ENCODE results near the gene GLYATL3. TPM values are rescaled to one million over a fixed set of nuclear protein-coding genes. Genes with fewer than 3 reads are reported as not detected.

GLYATL3 gene
- total RNA-seq, 2 donors from 2014 or later: not detected

DNA sequence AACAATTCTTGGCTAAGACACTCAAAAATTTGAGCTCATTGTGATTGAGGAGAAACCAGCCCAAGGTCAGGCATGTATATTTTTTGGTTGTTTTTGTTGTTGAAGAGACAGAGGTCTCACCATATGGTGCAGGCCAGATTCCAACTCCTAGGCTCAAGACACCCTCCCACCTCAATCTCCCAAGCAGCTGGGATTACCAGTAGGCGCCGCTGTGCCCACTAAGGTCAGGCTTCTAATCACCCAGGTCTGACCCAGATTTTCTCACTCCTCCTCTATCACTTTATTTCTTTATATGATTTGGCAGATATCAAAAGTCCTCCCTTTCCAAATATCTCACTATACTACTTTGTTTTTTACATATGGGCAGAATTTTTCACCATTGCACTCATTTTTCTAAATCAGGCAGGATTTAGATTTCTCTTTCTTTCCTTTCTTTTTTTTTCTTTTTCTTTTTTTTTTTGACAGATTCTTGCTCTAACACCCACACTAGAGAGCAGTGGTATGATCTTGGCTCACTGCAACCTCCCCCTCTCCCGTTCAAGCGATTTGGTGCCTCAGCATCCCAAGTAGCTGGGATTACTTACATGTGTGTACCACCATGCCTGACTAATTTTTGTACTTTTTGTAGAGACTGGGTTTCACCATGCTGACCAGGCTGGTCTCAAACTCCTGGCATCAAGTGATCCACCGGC, 49.0 kb downstream of the GLYATL3 start:
- Mint-ChIP-seq H3K36me3 (ENCODE audit: low read depth) (no peaks in the 10 kb centered on the region), H3K4me1 (peaks cover 11% of the 10 kb centered on the region)
- ATAC-seq (replicated peaks): no peak

DNA sequence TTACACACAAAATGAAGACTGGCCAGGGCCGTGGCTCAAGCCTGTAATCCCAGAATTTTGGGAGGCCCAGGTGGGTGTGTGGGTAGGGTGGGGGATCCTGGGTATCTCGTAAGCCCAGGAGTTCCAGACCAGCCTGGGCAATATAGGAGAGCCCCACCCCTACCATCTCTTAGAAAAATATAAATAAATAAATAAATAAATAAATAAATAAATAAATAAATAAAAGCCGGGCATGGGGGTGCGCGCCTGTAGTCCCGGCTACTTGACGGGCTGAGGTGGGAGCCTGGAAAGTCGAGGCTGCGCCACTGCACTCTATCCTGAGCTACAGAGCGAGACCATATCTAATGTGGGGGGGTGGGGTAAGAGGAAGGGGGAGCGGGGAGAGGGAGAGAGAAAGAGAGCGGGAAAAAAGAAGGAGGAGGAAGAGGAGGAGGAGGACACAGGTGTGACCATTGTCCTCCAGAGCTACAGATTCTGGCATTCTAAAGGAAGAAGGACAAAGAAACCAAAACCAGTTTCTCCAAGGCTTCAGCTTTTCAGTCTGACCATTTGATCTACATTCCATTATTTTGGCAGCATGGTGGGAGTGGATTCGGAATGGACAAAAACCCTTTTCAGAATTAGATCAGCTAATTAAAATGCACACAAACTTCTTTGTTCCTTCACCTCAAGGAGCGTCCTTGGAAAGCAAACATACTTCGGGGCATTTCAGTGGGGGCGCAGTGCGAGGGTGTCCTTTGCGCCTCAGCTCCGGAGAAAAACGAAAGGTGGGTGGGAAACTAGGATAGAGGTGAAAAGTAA, 50.2 kb downstream of the GLYATL3 start:
- H3K27ac Mint-ChIP-seq: no peak overlapping the region

More for the DNA sequence above, 49.0 kb downstream of the GLYATL3 start:
- Mint-ChIP-seq H3K4me3 (no peak overlapping the region), H3K9me3 (no peaks in the 10 kb centered on the region), H3K27ac (no peak overlapping the region), H3K27me3 (peaks cover 22% of the 10 kb centered on the region)

DNA sequence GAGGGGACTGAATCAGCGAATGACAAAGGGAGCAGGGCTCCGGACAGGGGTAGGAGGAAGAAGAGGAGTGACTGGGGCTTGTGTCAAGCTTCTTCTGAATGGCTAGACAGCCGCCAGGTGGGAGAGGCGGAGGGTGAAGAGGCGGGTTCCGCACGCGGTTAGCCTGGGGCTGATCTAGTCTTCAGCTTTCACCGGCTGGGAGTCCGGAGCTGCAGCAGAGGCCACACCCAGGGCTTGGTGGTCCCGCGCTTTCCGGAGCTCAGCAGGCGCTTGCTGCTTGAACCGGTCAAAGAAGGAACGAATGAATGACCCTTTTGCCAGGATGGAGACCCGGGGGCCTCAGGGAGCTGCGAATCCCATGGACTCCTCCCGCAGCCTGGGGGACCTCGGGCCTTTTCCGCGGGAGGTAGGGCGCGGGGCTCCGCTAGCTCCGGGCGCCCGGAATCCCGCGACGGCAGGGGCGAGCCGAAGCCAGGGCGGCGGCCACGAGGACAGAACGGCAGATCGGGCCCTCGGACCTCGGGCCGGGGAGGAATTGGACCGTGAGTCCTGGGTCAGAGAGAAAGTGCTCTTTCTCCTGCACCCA, 50.9 kb downstream of the GLYATL3 start, which contains the start of gene C6orf141:
Gene C6orf141 (plus strand): TSS at position 177 of the 586 bp plus-strand sequence. CDS start 125 bp downstream, at position 302.
- Mint-ChIP-seq H3K9me3 (no peaks in the 10 kb centered on the region), H3K4me3 (peak within 1 kb of the TSS; percentile 86), H3K27me3 (peaks cover 26% of the 10 kb centered on the region), H3K4me1 (peaks cover 11% of the 10 kb centered on the region), H3K36me3 (ENCODE audit: low read depth) (no peaks in the 10 kb centered on the region), H3K27ac (no peak within 1 kb of the TSS)
- ATAC-seq (replicated peaks): peak; percentile 48

More for the DNA sequence above, 50.2 kb downstream of the GLYATL3 start:
- Mint-ChIP-seq H3K9me3 (no peaks in the 10 kb centered on the region), H3K4me1 (peaks cover 11% of the 10 kb centered on the region), H3K27me3 (peaks cover 26% of the 10 kb centered on the region), H3K4me3 (peak overlapping the region; percentile 86), H3K36me3 (ENCODE audit: low read depth) (no peaks in the 10 kb centered on the region)
- ATAC-seq (replicated peaks): no peak

DNA sequence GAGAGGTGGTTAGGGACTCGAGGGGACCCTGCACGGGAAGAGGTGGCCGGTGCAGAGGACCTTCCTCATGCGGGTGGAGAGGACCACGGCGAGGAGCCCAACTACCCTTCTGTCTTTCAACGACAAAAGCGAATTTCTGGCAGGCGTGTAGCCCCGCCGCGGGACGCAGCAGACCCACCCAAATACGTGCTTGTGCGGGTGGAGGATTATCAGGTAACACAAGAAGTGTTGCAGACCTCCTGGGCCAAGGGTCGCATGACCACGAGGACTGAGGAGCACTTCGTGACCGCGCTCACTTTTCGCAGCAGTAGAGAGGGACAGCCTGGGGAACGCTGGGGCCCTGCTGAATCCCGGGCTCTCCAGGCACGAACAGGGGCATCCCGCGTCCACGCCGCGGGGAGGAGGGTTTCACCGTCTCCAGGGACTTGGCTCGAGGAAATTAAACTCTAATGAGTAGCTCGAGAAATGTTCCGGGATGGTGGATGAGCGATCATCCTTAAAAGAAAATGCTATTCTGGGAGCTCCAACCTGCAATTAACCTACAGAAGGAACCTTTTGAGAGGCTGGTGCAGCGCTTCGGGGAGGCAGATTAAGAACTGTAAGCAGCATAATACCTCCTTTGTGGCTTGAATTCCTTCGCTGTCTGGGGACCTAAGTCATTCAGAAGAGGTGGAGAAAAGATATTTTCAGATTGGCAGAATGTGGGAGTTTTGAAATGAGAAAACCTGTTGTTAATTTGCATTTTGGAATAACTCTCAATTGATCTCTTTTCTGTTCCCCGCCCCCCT, 51.5 kb downstream of the GLYATL3 start:
- Mint-ChIP-seq H3K4me3 (peak overlapping the region; percentile 86), H3K4me1 (peaks cover 11% of the 10 kb centered on the region), H3K27ac (no peak overlapping the region), H3K36me3 (ENCODE audit: low read depth) (no peaks in the 10 kb centered on the region), H3K27me3 (peaks cover 26% of the 10 kb centered on the region), H3K9me3 (no peaks in the 10 kb centered on the region)
- ATAC-seq (replicated peaks): peak; percentile 67

DNA sequence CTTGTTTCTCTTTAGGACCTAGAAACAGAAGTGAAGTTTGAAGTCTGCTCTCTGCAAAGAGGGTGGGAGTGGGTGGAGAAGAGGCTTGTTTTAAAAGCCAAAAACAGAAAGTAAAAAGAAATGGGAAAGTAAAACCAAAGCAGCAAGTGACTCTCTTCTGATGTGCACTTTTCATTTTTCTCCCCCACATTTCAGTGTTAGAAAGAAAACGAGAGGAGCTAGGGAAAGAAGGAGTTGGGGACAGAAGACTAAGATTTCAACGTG, 52.1 kb downstream of the GLYATL3 start:
- ATAC-seq (replicated peaks): peak; percentile 64
- Mint-ChIP-seq H3K27me3 (peaks cover 26% of the 10 kb centered on the region), H3K4me1 (peaks cover 11% of the 10 kb centered on the region), H3K9me3 (no peaks in the 10 kb centered on the region), H3K36me3 (ENCODE audit: low read depth) (no peaks in the 10 kb centered on the region), H3K27ac (no peak overlapping the region), H3K4me3 (peak overlapping the region; percentile 86)

DNA sequence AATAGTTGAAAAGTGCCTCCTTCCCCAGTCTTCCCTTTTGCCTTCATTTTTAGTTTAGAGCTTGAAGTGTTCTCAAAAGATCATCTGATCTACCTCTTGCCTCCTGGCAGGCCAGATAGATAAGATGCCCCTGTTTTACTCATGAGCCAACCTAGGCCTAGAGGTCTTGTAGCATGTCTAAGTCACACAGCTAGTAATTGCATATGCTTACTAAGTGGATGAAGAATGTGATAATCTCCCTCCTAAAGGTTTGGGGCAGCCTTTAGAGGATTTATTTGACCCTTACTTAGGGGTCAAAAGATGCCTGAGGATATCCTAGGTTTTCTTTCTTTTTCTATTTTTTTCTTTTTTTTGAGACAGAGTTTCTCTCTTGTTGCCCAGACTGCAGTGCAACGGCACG, 52.9 kb downstream of the GLYATL3 start:
- peaks cover 11% of the 10 kb centered on the region for H3K4me1 Mint-ChIP-seq
- H3K4me3 Mint-ChIP-seq: peak overlapping the region; percentile 86
- no peaks in the 10 kb centered on the region for H3K36me3 Mint-ChIP-seq (ENCODE audit: low read depth)
- ATAC-seq (replicated peaks): no peak
- no peak overlapping the region for H3K27ac Mint-ChIP-seq
- H3K9me3 Mint-ChIP-seq: no peaks in the 10 kb centered on the region
- H3K27me3 Mint-ChIP-seq: peaks cover 26% of the 10 kb centered on the region

DNA sequence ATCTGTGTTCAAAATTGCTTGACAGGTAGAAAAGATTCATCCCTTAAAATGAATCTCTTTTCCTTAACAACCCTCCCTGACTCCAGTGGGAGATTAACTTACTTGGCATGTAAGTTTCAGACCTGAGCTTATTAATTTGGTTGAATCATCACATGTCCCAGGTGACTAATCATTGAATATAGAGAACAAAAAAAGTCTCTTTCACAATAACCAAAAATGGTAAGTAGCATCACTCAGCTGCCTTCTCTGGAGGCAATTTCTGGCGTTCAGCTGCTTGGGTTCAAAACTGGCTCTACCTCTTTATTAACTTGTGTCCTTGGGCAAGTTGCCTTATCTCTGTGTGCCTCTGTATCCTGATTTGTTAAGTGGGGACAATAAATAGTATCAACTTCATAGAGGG, 53.7 kb downstream of the GLYATL3 start:
- Mint-ChIP-seq H3K36me3 (ENCODE audit: low read depth) (no peaks in the 10 kb centered on the region), H3K9me3 (no peaks in the 10 kb centered on the region), H3K4me3 (no peak overlapping the region), H3K27me3 (peaks cover 26% of the 10 kb centered on the region), H3K27ac (no peak overlapping the region), H3K4me1 (peaks cover 11% of the 10 kb centered on the region)
- no peak for ATAC-seq (replicated peaks)

DNA sequence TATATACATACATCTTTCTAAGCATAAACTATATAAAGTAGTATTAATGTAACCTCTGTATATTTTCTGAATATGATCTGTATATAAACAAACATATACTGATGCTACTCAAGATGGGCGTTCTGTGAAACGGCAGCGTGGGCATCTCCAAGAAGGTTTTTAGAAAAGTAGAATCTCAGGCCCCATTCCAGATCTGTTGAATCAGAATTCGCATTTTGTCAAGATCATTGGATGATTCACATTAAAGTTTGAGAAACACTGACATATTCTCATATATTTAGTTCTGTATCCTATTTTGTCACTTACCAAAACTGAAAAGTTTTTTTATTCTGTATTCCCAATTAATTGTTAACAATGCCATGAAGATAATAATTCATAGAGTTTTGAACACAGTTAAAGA, 56.2 kb downstream of the GLYATL3 start:
- peaks cover 6% of the 10 kb centered on the region for H3K4me1 Mint-ChIP-seq
- H3K27ac Mint-ChIP-seq: no peak overlapping the region
- no peaks in the 10 kb centered on the region for H3K36me3 Mint-ChIP-seq (ENCODE audit: low read depth)
- peaks cover 11% of the 10 kb centered on the region for H3K27me3 Mint-ChIP-seq
- H3K9me3 Mint-ChIP-seq: no peaks in the 10 kb centered on the region
- H3K4me3 Mint-ChIP-seq: no peak overlapping the region
- ATAC-seq (replicated peaks): no peak

DNA sequence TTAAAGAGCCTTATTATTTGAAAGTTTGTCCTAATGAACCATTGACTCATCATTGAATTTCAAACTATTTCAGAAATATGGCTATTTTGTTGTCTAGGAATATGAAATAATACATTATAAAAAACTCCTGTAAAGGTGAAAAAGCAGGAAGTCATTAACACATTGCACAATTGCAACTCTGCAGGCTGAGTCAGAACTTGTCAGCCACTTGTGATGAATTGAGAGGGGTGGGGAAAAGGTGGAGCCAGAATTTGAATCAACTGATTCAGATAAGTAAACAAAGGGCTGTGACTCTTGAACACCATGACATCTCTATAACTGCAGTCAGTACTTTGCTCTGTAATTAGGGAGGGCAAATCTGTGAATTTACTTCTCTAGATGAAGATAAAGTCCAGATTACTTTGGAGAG, 56.7 kb downstream of the GLYATL3 start:
- Mint-ChIP-seq H3K36me3 (ENCODE audit: low read depth) (no peaks in the 10 kb centered on the region), H3K27me3 (peaks cover 11% of the 10 kb centered on the region), H3K4me1 (peaks cover 6% of the 10 kb centered on the region), H3K4me3 (no peak overlapping the region), H3K9me3 (no peaks in the 10 kb centered on the region), H3K27ac (no peak overlapping the region)
- ATAC-seq (replicated peaks): peak; percentile 71

DNA sequence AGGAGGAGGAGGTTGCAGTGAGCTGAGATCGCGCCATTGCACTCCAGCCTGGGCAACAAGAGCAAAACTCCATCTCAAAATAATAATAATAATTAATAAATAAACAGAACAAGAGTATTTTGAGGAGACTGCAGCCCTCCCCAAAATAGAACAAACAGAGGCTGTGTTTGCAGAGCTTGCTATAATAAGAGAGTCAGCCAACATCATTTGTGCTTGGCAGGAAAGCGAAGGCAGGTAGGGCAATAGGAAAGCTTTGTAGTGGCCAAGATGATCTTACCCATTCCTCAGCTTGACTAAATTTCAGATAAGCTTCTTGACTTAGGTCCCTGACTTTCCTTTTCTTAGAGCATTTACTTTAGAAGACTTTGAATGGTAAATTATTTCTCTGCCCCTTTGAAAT, 57.5 kb downstream of the GLYATL3 start:
- H3K9me3 Mint-ChIP-seq: no peaks in the 10 kb centered on the region
- H3K4me3 Mint-ChIP-seq: no peak overlapping the region
- H3K27me3 Mint-ChIP-seq: peaks cover 7% of the 10 kb centered on the region
- ATAC-seq (replicated peaks): no peak
- H3K36me3 Mint-ChIP-seq (ENCODE audit: low read depth): no peaks in the 10 kb centered on the region
- H3K27ac Mint-ChIP-seq: no peak overlapping the region
- H3K4me1 Mint-ChIP-seq: no peaks in the 10 kb centered on the region

DNA sequence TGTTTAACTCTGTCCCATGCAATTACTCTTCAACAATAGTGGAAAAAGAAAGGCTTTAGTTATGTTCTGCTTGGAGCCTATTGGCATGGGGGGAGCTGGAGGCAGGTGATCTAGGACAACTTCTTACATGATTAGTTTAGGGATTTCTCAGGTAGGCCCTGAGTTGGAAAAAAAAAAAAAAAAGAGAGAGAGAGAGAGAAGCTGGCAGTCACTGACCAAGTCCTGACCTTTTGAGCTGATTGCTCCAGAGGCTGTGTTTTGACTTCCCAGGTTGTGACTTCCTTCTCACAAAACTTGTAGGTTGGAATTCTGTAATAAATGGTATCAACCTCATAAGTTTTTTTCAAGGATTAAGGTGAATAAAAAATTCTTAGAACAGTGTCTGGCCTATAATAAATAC, 58.5 kb downstream of the GLYATL3 start:
- Mint-ChIP-seq H3K27me3 (peaks cover 4% of the 10 kb centered on the region), H3K4me1 (no peaks in the 10 kb centered on the region)
- ATAC-seq (replicated peaks): no peak

DNA sequence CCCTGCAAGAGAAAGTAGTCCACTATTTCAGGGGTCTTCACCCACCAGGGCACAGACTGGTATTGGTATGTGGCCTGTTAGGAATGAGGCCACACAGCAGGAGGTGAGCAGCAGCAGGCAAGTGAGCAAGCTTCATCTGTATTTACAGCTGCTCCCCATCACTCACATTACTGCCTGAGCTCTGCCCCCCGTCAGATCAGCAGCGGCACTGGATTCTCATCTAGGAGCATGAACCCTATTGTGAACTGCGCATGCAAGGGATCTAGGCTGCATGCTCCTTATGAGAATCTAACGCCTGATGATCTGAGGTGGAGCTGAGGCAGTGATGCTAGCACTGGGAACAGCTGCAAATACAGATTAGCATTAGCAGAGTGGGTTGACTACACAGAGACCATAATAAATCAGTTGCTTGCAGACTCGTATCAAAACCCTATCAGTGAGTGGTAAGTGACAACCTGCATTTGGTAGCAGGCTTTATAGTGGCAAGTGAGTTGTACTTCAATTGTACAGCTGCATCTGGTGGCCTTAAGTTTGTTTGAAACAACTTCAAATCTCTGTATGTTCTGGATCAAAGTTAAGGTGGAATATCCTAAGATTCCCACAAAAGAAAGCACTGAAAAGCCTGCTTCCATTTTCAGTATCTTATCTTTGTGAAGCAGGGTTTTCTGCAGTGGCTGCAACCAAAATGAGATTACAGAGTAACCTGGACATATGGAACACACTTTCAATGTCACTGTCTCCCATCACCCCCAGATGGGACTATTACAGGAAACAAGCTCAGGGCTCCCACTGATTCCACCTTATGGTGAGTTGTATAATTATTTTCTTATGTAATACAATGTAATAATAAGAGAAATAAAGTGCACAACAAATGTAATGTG, 63.5 kb downstream of the GLYATL3 start:
- no peak overlapping the region for H3K27ac Mint-ChIP-seq

More for the DNA sequence above, 58.5 kb downstream of the GLYATL3 start:
- Mint-ChIP-seq H3K36me3 (ENCODE audit: low read depth) (no peaks in the 10 kb centered on the region), H3K27ac (no peak overlapping the region), H3K9me3 (no peaks in the 10 kb centered on the region), H3K4me3 (no peak overlapping the region)

DNA sequence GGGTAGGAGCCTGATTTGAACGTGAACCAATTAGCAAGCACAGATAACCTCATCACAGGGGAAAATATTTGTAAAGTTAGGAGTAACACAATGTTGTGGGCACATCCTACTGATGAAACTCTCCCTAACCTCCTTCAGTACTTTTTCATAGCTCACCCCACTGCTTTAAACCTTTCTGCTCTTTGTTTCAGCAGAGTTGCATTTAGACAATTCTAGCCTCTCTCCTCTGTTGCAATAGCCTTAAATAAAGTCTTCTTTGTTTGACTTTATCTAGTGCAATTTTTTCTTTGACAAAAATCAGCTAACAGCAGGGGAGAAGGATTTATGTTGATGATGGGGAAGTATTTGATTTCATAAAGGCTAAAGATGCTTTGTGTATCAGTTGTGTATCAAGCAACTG, 64.8 kb downstream of the GLYATL3 start:
- H3K36me3 Mint-ChIP-seq (ENCODE audit: low read depth): no peaks in the 10 kb centered on the region
- no peak overlapping the region for H3K4me3 Mint-ChIP-seq
- H3K9me3 Mint-ChIP-seq: no peaks in the 10 kb centered on the region
- no peaks in the 10 kb centered on the region for H3K4me1 Mint-ChIP-seq
- ATAC-seq (replicated peaks): no peak
- H3K27me3 Mint-ChIP-seq: peaks cover 4% of the 10 kb centered on the region
- no peak overlapping the region for H3K27ac Mint-ChIP-seq

More for the DNA sequence above, 63.5 kb downstream of the GLYATL3 start:
- Mint-ChIP-seq H3K9me3 (no peaks in the 10 kb centered on the region), H3K4me3 (no peak overlapping the region), H3K27me3 (peaks cover 4% of the 10 kb centered on the region), H3K4me1 (no peaks in the 10 kb centered on the region), H3K36me3 (ENCODE audit: low read depth) (no peaks in the 10 kb centered on the region)
- no peak for ATAC-seq (replicated peaks)

Data from activated T-helper 17 cell treated with anti-CD3 and anti-CD28 coated beads, Interleukin-2, amount 50 U/mL, for 72 hours (primary cell).